ENCODE data around the gene OSM.

The OSM gene

DNA sequence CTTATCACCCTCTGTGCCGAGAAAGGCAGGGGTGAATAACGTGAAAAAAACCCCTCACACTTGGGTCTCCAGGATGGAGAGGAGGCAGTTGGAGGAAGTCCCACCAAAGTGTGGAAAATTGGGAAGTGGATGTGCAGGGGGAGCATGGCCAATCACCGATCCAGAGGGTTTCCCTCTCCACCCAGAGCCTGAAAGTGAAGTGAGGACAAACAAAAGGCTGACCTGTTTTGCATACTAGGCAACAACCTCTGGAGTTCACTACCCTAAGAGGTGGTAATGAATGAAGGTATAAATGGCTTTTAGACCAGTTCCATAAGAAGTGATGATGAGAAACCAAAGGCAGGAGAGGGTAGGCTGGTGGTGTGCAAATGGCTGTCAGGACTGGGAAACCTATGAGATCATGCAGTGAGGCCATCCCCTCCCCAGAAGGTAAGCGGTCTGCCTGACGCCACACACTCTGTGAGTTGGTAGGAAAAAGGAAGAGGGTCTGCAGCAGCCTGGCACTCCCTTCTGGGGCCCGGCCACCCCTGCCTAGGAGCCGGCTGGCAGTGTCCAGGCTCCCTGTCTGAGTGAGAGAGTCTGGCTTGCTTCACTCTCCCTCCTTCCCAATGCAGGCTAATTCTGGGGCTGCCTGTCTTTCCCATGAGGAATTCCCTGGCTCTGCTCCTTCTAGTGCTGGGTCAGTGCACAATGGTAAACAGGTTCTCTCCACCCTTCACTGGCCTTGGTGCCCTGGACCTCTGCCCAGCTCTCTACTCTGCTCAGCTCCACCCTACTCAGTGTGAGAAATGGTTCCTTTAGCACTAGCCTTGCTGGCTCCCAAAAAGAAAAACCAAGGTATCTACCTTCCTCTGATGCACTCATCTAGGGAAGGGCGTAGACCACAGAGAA, 44.5 kb upstream of the OSM start:
- H3K27ac Mint-ChIP-seq: peak overlapping the region; percentile 83 to 88 (median 87)

DNA sequence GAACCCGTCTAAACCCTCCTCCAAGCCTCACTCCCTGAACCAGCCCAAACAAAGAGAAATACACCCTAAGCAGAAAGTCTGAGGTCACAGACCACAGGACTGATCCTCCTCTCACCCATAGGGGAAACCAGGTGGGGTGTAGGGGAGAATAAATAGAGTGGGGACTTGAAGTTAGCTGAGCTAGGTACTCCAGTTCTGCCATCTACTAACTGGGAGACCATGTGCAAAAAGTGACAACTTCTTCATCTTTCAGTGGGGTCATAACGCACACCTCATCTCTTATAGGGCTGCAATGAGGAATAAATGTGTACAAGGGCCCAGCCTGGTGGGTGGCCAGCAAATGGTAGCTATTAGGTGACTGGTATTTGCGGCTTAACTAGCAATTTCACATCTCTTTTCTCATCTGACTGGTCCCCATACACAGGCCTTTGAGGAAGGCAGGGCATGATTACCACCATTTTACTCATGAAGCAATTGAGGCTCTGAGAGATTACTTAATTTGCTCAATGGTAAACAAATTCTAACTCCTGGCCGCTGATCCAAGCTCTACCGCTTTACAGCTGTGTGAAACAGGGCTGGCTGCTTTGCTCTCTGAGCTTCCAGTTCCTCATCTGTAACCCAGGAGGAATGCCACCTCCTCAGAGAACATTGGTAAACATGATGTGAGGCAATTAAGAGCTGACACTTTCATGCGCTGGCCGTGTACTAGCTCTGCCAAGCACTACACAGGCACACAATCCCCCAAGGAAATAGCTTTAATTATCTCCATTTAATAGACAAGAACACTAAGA, 43.5 kb upstream of the OSM start:
- H3K4me3 Mint-ChIP-seq: no peak overlapping the region
- H3K36me3 Mint-ChIP-seq (ENCODE audit: low read depth): no peaks in the 10 kb centered on the region
- H3K27ac Mint-ChIP-seq: peak overlapping the region; percentile 83 to 88 (median 87)
- H3K4me1 Mint-ChIP-seq: peaks cover 61% of the 10 kb centered on the region
- H3K27me3 Mint-ChIP-seq (ENCODE audit: low read depth): no peaks in the 10 kb centered on the region
- no peaks in the 10 kb centered on the region for H3K9me3 Mint-ChIP-seq
- TF ChIP-seq, protein P1, sequence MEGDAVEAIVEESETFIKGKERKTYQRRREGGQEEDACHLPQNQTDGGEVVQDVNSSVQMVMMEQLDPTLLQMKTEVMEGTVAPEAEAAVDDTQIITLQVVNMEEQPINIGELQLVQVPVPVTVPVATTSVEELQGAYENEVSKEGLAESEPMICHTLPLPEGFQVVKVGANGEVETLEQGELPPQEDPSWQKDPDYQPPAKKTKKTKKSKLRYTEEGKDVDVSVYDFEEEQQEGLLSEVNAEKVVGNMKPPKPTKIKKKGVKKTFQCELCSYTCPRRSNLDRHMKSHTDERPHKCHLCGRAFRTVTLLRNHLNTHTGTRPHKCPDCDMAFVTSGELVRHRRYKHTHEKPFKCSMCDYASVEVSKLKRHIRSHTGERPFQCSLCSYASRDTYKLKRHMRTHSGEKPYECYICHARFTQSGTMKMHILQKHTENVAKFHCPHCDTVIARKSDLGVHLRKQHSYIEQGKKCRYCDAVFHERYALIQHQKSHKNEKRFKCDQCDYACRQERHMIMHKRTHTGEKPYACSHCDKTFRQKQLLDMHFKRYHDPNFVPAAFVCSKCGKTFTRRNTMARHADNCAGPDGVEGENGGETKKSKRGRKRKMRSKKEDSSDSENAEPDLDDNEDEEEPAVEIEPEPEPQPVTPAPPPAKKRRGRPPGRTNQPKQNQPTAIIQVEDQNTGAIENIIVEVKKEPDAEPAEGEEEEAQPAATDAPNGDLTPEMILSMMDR (IDR thresholded peaks at IDR 0.05; ENCODE audit: unreplicated experiment in 3 of 3): no peak

More for the DNA sequence above, 44.5 kb upstream of the OSM start:
- Mint-ChIP-seq H3K4me3 (peak overlapping the region in 1 of 3 experiments; percentile 3), H3K9me3 (no peaks in the 10 kb centered on the region), H3K27me3 (ENCODE audit: low read depth) (no peaks in the 10 kb centered on the region), H3K4me1 (peaks cover 53% of the 10 kb centered on the region), H3K36me3 (ENCODE audit: low read depth) (no peaks in the 10 kb centered on the region)
- TF ChIP-seq, protein P1 (IDR thresholded peaks at IDR 0.05; ENCODE audit: unreplicated experiment in 3 of 3): no peak

DNA sequence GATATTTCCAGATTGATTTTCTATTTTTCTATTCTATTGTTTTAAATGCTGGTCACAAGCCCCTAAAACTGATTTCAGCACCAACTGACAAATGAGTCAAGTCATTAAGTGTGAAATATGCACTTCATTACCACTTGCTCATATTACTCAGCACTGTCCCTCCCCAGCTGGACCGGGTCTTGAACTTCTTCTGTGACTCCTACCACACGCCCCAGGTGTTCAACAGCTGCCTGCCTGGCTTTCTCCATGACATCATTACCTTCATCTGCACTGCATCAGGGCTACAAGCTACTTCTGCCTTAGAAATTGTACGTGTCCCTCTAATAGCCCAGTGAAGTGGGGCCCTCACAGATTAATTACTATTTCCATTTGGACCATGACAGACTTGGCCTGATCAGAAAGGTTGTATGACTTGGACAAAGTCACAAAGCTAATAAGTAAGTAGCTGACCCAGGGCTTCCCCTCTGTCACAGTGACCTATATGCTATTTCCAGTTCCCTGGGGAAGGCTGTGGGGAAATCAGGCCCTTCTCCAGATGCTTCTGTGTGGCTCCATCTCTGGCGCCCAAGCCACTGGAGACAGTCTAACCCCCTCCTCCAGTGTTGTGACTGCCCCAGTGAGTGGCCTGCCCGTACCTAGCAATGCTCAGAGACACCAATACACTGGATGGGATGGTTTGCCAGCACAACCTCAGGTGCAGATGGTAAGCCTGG, 42.0 kb upstream of the OSM start:
- Mint-ChIP-seq H3K9me3 (no peaks in the 10 kb centered on the region), H3K27me3 (ENCODE audit: low read depth) (no peaks in the 10 kb centered on the region), H3K27ac (peak overlapping the region; percentile 65 to 88 (median 86)), H3K4me3 (no peak overlapping the region), H3K36me3 (ENCODE audit: low read depth) (no peaks in the 10 kb centered on the region), H3K4me1 (peaks cover 63% of the 10 kb centered on the region)
- TF ChIP-seq, protein P1 (IDR thresholded peaks at IDR 0.05; ENCODE audit: unreplicated experiment in 3 of 3): no peak

DNA sequence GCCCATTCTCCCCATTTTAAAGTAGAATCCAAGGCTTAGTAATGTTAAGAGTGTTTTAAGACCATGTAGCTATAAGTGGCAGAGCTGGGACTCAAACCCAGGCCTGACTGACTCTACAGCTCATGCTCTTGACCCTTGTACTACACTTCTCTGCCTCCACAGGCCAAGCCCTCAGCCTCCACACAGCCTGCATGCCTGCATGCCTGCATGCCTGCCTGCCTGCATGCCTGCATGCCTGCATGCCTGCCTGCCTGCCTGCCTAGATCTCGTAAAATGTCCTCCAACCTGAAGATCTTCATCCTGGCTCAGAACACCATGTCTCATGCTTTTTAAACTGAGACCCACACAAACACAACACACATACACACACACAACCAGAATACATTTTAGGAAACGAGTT, 41.4 kb upstream of the OSM start:
- TF ChIP-seq, protein P1 (IDR thresholded peaks at IDR 0.05; ENCODE audit: unreplicated experiment in 3 of 3): no peak

DNA sequence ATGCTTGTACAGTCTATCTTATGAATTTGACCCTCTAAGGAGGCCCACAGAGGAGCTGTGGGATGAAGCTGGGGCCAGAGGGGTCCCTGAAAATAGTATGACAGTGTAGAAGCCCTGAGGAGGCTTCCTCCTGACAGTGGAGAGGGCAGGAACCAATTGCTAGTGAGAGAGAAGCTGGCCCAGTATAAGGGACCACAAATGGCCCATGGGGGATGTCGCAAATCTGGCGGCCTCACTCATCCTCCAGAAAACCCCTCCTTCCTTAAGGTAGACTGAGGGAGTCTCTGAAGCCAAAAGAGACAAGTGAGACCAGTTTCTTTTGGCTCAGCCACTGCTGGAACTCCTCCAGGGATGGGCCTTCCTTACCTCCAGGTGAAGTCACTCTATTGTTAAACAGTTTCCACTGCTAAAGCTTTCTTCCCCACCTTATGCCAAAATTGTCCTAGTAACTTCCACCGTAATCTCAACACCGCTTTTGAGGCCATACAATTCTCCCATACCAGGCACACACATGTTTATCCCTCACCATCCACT, 40.5 kb upstream of the OSM start:
- TF ChIP-seq, protein P1 (IDR thresholded peaks at IDR 0.05; ENCODE audit: unreplicated experiment in 3 of 3): no peak
- H3K36me3 Mint-ChIP-seq (ENCODE audit: low read depth): peaks cover 3% of the 10 kb centered on the region
- no peaks in the 10 kb centered on the region for H3K27me3 Mint-ChIP-seq (ENCODE audit: low read depth)

More for the DNA sequence above, 41.4 kb upstream of the OSM start:
- peak overlapping the region in 1 of 3 experiments; percentile 2 for H3K4me3 Mint-ChIP-seq
- peak overlapping the region; percentile 65 to 88 (median 86) for H3K27ac Mint-ChIP-seq
- peaks cover 3% of the 10 kb centered on the region for H3K36me3 Mint-ChIP-seq (ENCODE audit: low read depth)
- H3K4me1 Mint-ChIP-seq: peaks cover 63% of the 10 kb centered on the region
- no peaks in the 10 kb centered on the region for H3K27me3 Mint-ChIP-seq (ENCODE audit: low read depth)
- H3K9me3 Mint-ChIP-seq: no peaks in the 10 kb centered on the region

More for the DNA sequence above, 40.5 kb upstream of the OSM start:
- H3K4me3 Mint-ChIP-seq: no peak overlapping the region
- no peaks in the 10 kb centered on the region for H3K9me3 Mint-ChIP-seq
- peak overlapping the region in 2 of 3 experiments; percentile 53 to 91 for H3K27ac Mint-ChIP-seq
- peaks cover 55% of the 10 kb centered on the region for H3K4me1 Mint-ChIP-seq
